BE2C (cell line): ENCODE data around the gene GNG2.

Experiments
- DNase-seq: peaks from one replicate; pipeline ENCODE4 v3.0.0-alpha.2; 2020
- H3K27me3 ChIP-seq: fragments of 250-450 bp; sonication (Bioruptor Pico); 2 replicates; pipeline ENCODE4 v1.5.1; 2020; ENCODE audit warnings: mild to moderate bottlenecking
- H3K36me3 ChIP-seq: fragments of 250-450 bp; sonication (Bioruptor Pico); 2 replicates; pipeline ENCODE4 v1.5.1; 2020; ENCODE audit warnings: mild to moderate bottlenecking
- H3K4me1 ChIP-seq: fragments of 250-450 bp; sonication (Bioruptor Pico); 2 replicates; pipeline ENCODE4 v1.5.1; 2020
- H3K4me3 ChIP-seq: 2 replicates; pipeline ENCODE4 v1.5.1; 2011; ENCODE audit warnings: low read depth, low read length
- H3K9me3 ChIP-seq: fragments of 250-450 bp; sonication (Bioruptor Pico); 2 replicates; pipeline ENCODE4 v1.5.1; 2020
- TF ChIP-seq, protein P1 (sequence below): IDR thresholded peaks from 2 replicates; pipeline ENCODE4 v1.5.1; 2012; ENCODE audit warnings: mild to moderate bottlenecking, low read depth, low read length

GNG2 gene

DNA sequence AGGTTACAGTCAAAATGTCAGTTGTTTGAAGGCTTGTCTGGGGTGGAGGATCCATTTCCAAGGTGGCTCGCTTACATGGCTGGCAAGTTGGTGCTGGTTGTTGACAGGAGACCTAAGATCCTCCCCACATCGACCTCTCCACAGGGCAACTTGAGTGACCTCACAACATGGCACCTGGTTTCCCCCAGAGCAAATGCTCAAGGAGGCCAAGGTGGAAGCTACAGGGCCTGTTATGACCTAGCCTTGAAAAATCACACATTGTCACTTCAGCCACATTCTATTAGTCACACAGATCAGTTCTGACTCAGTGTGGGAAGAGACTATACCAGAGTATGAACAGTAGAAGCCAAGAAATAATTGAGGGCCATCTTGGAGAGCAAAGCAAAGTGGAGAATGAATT is 11.3 kb upstream of the GNG2 start:
- DNase-seq: no peak
- no peaks in the 10 kb centered on the region for H3K36me3 ChIP-seq
- TF ChIP-seq, protein P1, sequence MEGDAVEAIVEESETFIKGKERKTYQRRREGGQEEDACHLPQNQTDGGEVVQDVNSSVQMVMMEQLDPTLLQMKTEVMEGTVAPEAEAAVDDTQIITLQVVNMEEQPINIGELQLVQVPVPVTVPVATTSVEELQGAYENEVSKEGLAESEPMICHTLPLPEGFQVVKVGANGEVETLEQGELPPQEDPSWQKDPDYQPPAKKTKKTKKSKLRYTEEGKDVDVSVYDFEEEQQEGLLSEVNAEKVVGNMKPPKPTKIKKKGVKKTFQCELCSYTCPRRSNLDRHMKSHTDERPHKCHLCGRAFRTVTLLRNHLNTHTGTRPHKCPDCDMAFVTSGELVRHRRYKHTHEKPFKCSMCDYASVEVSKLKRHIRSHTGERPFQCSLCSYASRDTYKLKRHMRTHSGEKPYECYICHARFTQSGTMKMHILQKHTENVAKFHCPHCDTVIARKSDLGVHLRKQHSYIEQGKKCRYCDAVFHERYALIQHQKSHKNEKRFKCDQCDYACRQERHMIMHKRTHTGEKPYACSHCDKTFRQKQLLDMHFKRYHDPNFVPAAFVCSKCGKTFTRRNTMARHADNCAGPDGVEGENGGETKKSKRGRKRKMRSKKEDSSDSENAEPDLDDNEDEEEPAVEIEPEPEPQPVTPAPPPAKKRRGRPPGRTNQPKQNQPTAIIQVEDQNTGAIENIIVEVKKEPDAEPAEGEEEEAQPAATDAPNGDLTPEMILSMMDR: no peak
- no peak overlapping the region for H3K4me3 ChIP-seq
- H3K27me3 ChIP-seq: no peaks in the 10 kb centered on the region
- no peaks in the 10 kb centered on the region for H3K9me3 ChIP-seq
- H3K4me1 ChIP-seq: peaks cover 12% of the 10 kb centered on the region

DNA sequence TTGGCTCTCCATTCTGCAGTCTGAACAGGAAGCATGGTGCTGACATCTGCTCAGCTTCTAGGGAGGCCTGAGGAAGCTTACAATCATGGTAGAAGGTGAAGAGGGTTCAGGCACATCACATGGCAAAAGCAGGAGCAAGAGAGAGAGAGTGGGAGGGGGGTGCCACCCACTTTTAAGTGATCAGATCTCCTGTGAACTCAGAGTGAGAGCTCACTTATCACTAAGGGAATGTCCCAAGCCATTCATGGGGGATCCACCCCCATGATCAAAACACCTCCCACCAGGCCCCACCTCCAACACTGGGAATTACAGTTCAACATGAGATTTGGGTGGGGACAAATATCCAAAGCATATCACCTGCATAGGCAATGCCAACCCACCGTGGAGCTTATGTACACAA is 9.8 kb upstream of the GNG2 start:
- no peaks in the 10 kb centered on the region for H3K36me3 ChIP-seq
- TF ChIP-seq, protein P1: no peak
- DNase-seq: no peak
- H3K4me3 ChIP-seq: no peak overlapping the region
- H3K4me1 ChIP-seq: peaks cover 13% of the 10 kb centered on the region
- no peaks in the 10 kb centered on the region for H3K9me3 ChIP-seq
- no peaks in the 10 kb centered on the region for H3K27me3 ChIP-seq

DNA sequence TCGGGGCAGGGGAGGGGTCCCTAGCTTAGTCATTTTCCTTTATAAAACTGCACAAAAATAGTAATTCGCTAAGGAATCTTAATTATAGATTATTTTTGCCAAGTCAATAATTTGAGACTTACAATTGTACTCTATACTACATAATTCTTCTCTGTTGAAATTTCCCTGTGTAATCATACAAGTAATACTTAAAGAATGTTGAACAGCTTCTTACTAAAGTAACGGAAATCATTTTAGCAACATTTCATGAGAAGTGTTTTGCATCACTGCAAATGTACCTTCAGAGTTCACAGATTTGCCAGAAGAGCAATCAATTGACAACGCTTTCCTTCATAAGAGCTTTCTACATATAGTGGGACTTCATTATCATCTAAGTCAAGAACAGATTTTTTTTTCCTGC is 7.9 kb upstream of the GNG2 start:
- TF ChIP-seq, protein P1: no peak
- DNase-seq: no peak
- no peak overlapping the region for H3K4me3 ChIP-seq
- no peaks in the 10 kb centered on the region for H3K36me3 ChIP-seq
- H3K27me3 ChIP-seq: no peaks in the 10 kb centered on the region
- H3K4me1 ChIP-seq: peaks cover 5% of the 10 kb centered on the region; the same call in 1 of the 2 replicates
- no peaks in the 10 kb centered on the region for H3K9me3 ChIP-seq

DNA sequence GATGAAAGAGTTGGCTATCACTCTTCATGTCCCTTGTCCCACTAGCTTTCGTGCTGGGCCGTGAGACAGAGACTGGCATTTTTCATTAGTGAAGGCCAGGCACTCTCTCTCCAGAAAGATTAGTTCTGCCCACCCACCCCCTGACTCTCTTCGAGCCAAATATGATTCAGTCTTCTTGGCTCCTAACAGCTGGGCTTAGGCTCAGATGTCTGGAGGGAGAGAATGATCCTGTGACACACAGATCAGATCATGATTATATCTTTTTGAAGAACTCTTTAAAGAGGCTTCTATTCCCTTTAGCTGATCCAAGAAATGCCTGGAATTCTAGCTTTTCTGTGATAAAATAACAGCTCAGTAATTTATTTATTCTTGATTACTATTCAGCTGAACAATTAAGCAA is 5.2 kb upstream of the GNG2 start:
- peaks cover 9% of the 10 kb centered on the region for H3K4me1 ChIP-seq

DNA sequence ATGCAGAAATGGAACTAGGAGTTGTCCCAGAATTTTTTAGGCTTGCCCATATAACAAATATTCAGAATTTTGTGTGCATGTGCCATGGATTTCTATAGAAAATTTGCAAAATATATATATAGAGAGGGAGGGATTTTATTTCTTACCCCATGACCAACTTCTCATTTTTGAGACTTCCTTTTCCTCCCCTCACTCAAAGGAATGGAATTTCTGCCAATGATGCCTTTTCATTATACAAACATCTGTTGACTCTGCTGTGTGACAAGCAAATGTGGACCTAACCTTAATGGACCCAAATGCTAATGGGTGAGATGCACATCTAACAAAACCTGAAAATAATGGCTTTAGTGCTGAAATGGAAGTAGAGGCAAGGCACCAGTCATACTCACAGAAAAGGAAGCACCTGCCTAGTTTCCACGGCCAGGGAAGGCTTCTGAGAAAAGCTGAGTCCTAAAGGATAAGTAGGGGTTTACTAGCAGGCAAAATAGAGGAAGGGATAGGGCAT is 3.6 kb upstream of the GNG2 start:
- no peak overlapping the region for H3K4me3 ChIP-seq

More for the DNA sequence above, 5.2 kb upstream of the GNG2 start:
- Histone ChIP-seq H3K9me3 (no peaks in the 10 kb centered on the region), H3K4me3 (no peak overlapping the region), H3K36me3 (no peaks in the 10 kb centered on the region), H3K27me3 (no peaks in the 10 kb centered on the region)
- DNase-seq: no peak
- TF ChIP-seq, protein P1: no peak

DNA sequence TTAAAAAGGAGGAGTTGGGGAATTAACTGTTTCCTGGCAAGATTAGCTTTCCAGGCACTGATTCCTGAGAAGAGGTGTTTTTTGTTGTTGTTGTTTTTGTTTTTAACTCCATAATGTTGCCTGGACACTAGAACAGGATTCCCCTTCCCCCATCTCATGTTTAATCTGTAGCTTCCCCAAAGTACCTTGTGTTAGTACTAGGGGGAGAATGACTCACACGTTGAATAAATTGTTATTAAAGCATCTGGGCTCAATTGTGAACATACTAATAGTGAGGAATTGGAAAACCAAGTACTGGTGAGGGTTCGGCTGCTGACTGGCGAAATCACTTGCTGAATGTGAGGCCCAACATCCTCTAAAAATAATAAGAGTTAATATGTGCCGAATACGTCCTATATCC is 1.3 kb upstream of the GNG2 start:
- Histone ChIP-seq H3K9me3 (no peaks in the 10 kb centered on the region), H3K4me1 (peaks cover 13% of the 10 kb centered on the region), H3K27me3 (no peaks in the 10 kb centered on the region), H3K36me3 (no peaks in the 10 kb centered on the region), H3K4me3 (no peak overlapping the region)
- no peak for DNase-seq
- TF ChIP-seq, protein P1: no peak

More for the DNA sequence above, 3.6 kb upstream of the GNG2 start:
- H3K4me1 ChIP-seq: peaks cover 9% of the 10 kb centered on the region
- no peak for DNase-seq
- H3K9me3 ChIP-seq: no peaks in the 10 kb centered on the region
- H3K27me3 ChIP-seq: no peaks in the 10 kb centered on the region
- no peaks in the 10 kb centered on the region for H3K36me3 ChIP-seq
- TF ChIP-seq, protein P1: no peak
